Measurements from ENCODE around the gene LGALS7B. TPM values are rescaled to one million over a fixed set of nuclear protein-coding genes. Genes with fewer than 3 reads are reported as not detected.

Gene LGALS7B
- total RNA-seq, 1 donor from 2014 or later: not detected

- H3K36me3 Mint-ChIP-seq (ENCODE audit: low read depth): no peaks in the 10 kb centered on the region
- CTCF ChIA-PET: no interaction called here
- ATAC-seq (ENCODE audit: low read depth) (no peak), DNase-seq (no peak)
- peaks cover 7% of the 10 kb centered on the region for H3K4me1 Mint-ChIP-seq
- H3K9me3 Mint-ChIP-seq: no peaks in the 10 kb centered on the region
- no peak overlapping the region for H3K4me3 Mint-ChIP-seq
- POLR2A ChIA-PET: interaction anchor here (0.6 to 0.9 kb wide), 4 partner anchors 8 to 107 kb away, joined by 3 to 13 read pairs (median 4); no protein-coding TSS in a partner anchor
- intact Hi-C loops (cut with micrococcal nuclease): no loop called here
- TF ChIP-seq CTCF (IDR thresholded peaks at IDR 0.05): no peak
- H3K27ac Mint-ChIP-seq: no peak overlapping the region
- H3K27me3 Mint-ChIP-seq: no peaks in the 10 kb centered on the region
Observed at GRCh38 chr19:38742296-38742695, 46.7 kb upstream of the LGALS7B start.

- Mint-ChIP-seq H3K9me3 (no peaks in the 10 kb centered on the region), H3K4me3 (no peak overlapping the region), H3K36me3 (ENCODE audit: low read depth) (no peaks in the 10 kb centered on the region), H3K27me3 (no peaks in the 10 kb centered on the region), H3K27ac (no peak overlapping the region), H3K4me1 (peaks cover 2% of the 10 kb centered on the region)
- ATAC-seq (ENCODE audit: low read depth) (no peak), DNase-seq (no peak)
- CTCF ChIA-PET: no interaction called here
- POLR2A ChIA-PET: interaction anchor here (0.6 to 0.9 kb wide), 3 partner anchors 8 to 106 kb away, joined by 3 to 13 read pairs (median 3); no protein-coding TSS in a partner anchor
- no peak for TF ChIP-seq CTCF (IDR thresholded peaks at IDR 0.05)
- intact Hi-C loops (cut with micrococcal nuclease): no loop called here
Observed at GRCh38 chr19:38742906-38743305, 46.1 kb upstream of the LGALS7B start.

- no peak overlapping the region for H3K4me3 Mint-ChIP-seq
Observed at GRCh38 chr19:38743394-38744297, 45.4 kb upstream of the LGALS7B start.

GRCh38 chr19:38744298-38744681 lies 44.7 kb upstream of the LGALS7B start, which contains the start of gene CAPN12:
CAPN12 (minus strand) TSS chr19:38744474; CDS start chr19:38744165, 309 bp downstream.
- ATAC-seq (ENCODE audit: low read depth) (no peak), DNase-seq (no peak)
- no peaks in the 10 kb centered on the region for H3K27me3 Mint-ChIP-seq
- no peak within 1 kb of the TSS for H3K4me3 Mint-ChIP-seq
- POLR2A ChIA-PET: interaction anchor here (0.6 kb wide), 1 partner anchor 12 kb away, joined by 4 read pairs; no protein-coding TSS in a partner anchor
- no peak for TF ChIP-seq CTCF (IDR thresholded peaks at IDR 0.05)
- no peaks in the 10 kb centered on the region for H3K36me3 Mint-ChIP-seq (ENCODE audit: low read depth)
- no peaks in the 10 kb centered on the region for H3K4me1 Mint-ChIP-seq
- CTCF ChIA-PET: no interaction called here
- no peak within 1 kb of the TSS for H3K27ac Mint-ChIP-seq
- intact Hi-C loops (cut with micrococcal nuclease): no loop called here
- H3K9me3 Mint-ChIP-seq: no peaks in the 10 kb centered on the region

More at GRCh38 chr19:38743394-38744297, 45.4 kb upstream of the LGALS7B start:
- H3K4me1 Mint-ChIP-seq: no peaks in the 10 kb centered on the region
- ATAC-seq (ENCODE audit: low read depth): no peak
- ChIA-PET POLR2A (no interaction called here), CTCF (no interaction called here)
- no peak overlapping the region for H3K27ac Mint-ChIP-seq
- H3K36me3 Mint-ChIP-seq (ENCODE audit: low read depth): no peaks in the 10 kb centered on the region
- intact Hi-C loops (cut with micrococcal nuclease): no loop called here
- no peaks in the 10 kb centered on the region for H3K9me3 Mint-ChIP-seq
- DNase-seq: no peak
- TF ChIP-seq CTCF (IDR thresholded peaks at IDR 0.05): no peak
- H3K27me3 Mint-ChIP-seq: no peaks in the 10 kb centered on the region

- H3K27me3 Mint-ChIP-seq: no peaks in the 10 kb centered on the region
- no peaks in the 10 kb centered on the region for H3K36me3 Mint-ChIP-seq (ENCODE audit: low read depth)
- no peak for TF ChIP-seq CTCF (IDR thresholded peaks at IDR 0.05)
- no peak for ATAC-seq (ENCODE audit: low read depth)
- POLR2A ChIA-PET: interaction anchor here (0.6 kb wide), 1 partner anchor 12 kb away, joined by 4 read pairs; no protein-coding TSS in a partner anchor
- DNase-seq: no peak
- H3K9me3 Mint-ChIP-seq: no peaks in the 10 kb centered on the region
- intact Hi-C loops (cut with micrococcal nuclease): no loop called here
- no peaks in the 10 kb centered on the region for H3K4me1 Mint-ChIP-seq
- no peak overlapping the region for H3K4me3 Mint-ChIP-seq
- CTCF ChIA-PET: no interaction called here
- no peak overlapping the region for H3K27ac Mint-ChIP-seq
Observed at GRCh38 chr19:38744874-38745273, 44.1 kb upstream of the LGALS7B start.

Measured in activated B cell treated with CpG ODN at 0.5 μM for 24 hours (primary cell).